Spinal cord (tissue), 10 donors: Measurements from ENCODE around the gene FSD1. TPM values are rescaled to one million over a fixed set of nuclear protein-coding genes. Genes with fewer than 3 reads are reported as not detected.
"Not testable (repeated sequence)": the region's sequence is repeated elsewhere in the genome, so short reads cannot be mapped to it uniquely, and the experiment has no call there.

ENCODE experiments used
- DNase-seq, 6 donors: peaks; one replicate each; pipeline versions ENCODE4 v3.0.0 to v3.0.0-alpha.2; 2013 to 2015; ENCODE audit warnings: low spot score in 6 of 6, low read depth in 4 of 6
- H3K27ac ChIP-seq: one replicate; pipeline ENCODE4 v1.5.1; 2013; ENCODE audit warnings: low read depth, low read length, control low read depth
- H3K27me3 ChIP-seq: one replicate; pipeline ENCODE4 v1.6.1; 2013; ENCODE audit warnings: low read length; ENCODE audit not compliant: control insufficient read depth, insufficient read depth
- H3K36me3 ChIP-seq: one replicate; pipeline ENCODE4 v1.6.1; 2013; ENCODE audit warnings: low read length; ENCODE audit not compliant: control insufficient read depth, insufficient read depth
- H3K4me1 ChIP-seq: one replicate; pipeline ENCODE4 v1.6.1; 2013; ENCODE audit warnings: low read length; ENCODE audit not compliant: control insufficient read depth, insufficient read depth
- H3K4me3 ChIP-seq: one replicate; pipeline ENCODE4 v1.5.1; 2013; ENCODE audit warnings: low read depth, low read length, control low read depth
- H3K9me3 ChIP-seq: one replicate; pipeline ENCODE4 v1.6.1; 2013; ENCODE audit warnings: low read length; ENCODE audit not compliant: control insufficient read depth, insufficient read depth
- WGBS: methylation state at CpG from one replicate; pipeline ENCODE4 v1.1.5; 2013; ENCODE audit warnings: missing lambda C conversion rate; ENCODE audit not compliant: insufficient coverage; 5-methylcytosine and 5-hydroxymethylcytosine counted together
- polyA plus RNA-seq, 2 donors: library from polyadenylated mRNA; unstranded; fragments of 120-200 nt; gene quantifications; one replicate each; pipeline ENCODE4 v1.2.1, GENCODE V29; 2013; ENCODE audit not compliant: insufficient read length in 2 of 2
- total RNA-seq, 2 donors: library from RNA; depleted of rRNA in 1 of 2; stranded (reverse); fragments of 120-200 nt in 1 of 2; fragments of >200 nt in 1 of 2; gene quantifications; one replicate each; pipeline versions ENCODE4 v1.2.3 to v1.2.4, GENCODE V29; 2013 to 2014
- donor health status: healthy.

FSD1 gene
- total and polyA plus RNA-seq, 4 donors = 15.9 to 118 (median 70.8) TPM

DNA sequence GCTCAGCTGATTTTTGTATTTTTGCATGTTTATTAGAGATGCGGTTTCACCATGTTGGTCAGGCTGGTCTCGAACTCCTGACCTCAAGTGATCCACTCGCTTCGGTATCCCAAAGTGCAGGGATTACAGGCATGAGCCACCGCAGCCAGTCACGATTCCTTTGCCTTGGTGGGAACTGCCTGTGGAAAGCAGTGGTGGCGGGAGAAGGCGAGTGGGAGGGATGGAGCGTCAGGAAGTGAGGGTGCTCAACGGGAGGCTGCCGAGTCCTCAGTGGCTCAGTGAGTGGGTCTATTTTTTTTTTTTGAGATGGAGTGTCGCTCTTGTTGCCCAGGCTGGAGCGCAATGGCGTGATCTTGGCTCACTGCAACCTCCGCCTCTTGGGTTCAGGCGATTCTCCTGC lies 44.8 kb downstream of the FSD1 start:
- not testable (repeated sequence) for H3K27ac ChIP-seq, H3K9me3 ChIP-seq, DNase-seq, H3K27me3 ChIP-seq, H3K4me3 ChIP-seq
- Histone ChIP-seq H3K36me3 (peaks cover 64% of the 10 kb centered on the region), H3K4me1 (peaks cover 11% of the 10 kb centered on the region)
- WGBS = 96% methylated on average over 11 of the region's 16 CpGs

DNA sequence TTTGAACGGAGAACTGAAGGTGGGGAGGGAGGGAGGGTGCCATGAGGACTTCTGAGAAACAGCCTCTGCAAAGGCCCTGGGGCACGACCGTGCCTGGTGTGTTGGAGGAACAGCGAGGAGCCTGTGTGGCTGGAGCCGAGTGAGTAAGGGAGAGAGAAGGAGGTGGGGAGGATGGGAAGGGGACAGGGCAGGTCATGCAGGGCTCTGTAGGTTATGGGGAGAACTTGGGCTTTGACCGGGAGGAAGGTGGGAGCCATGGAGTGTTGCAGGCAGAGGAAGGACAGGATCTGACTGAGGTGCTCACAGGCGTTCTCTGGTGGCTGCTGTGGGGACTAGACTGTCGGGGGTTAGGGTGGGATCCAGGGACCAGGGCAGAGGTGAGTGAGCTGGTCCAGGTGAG lies 45.7 kb downstream of the FSD1 start:
- Histone ChIP-seq H3K27ac (no peak overlapping the region), H3K4me3 (no peak overlapping the region), H3K36me3 (peaks cover 73% of the 10 kb centered on the region), H3K4me1 (peaks cover 6% of the 10 kb centered on the region), H3K27me3 (no peaks in the 10 kb centered on the region), H3K9me3 (no peaks in the 10 kb centered on the region)
- DNase-seq = no peak
- WGBS = 91% methylated on average over 8 of the region's 8 CpGs

DNA sequence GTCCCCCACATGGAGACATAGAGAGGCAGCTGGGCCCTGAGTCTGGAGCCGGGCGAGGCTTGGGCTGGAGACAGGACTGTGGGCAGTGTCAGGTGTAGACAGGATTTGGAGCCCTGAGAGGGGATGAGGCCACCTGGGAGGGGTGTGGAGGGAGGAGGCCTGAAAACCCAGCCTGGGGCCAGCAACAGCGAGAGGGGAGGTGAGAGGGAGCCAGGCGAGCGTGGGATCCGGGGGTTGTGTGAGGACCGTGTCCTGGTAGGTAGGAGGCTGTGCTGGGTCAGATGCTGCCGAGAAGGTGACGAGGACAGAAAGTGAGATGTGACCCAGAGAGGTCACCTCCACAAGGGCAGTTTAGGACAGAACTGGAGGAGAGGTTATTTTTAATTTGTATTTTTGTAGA lies 46.3 kb downstream of the FSD1 start:
- H3K36me3 ChIP-seq = peaks cover 72% of the 10 kb centered on the region
- no peak overlapping the region for H3K27ac ChIP-seq
- WGBS = 95% methylated on average over 9 of the region's 9 CpGs

DNA sequence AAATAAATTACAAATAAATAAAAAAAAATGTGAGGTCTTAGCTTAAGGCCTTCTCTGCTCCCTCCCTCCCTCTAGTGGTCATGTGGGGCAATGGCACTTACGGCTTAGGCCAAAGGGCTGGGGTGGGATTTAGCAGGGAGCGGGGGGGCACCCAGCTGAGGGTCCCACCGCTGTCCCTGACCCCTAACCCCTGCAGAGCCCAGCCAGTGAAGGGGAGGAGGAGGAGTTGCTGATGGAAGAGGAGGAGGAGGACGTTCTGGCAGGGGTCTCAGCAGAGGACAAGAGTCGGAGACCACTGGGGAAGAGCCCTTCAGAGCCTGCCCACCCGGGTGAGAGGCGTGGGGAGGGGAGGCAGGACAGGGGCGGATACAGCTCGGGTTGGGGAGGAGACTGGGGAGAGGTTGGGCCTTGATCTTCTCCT lies 48.3 kb downstream of the FSD1 start:
- Histone ChIP-seq H3K27ac (no peak overlapping the region), H3K4me1 (no peaks in the 10 kb centered on the region), H3K36me3 (peaks cover 78% of the 10 kb centered on the region), H3K4me3 (no peak overlapping the region), H3K9me3 (no peaks in the 10 kb centered on the region), H3K27me3 (no peaks in the 10 kb centered on the region)
- peak in 2 of 6 donors; percentile 76 to 77 for DNase-seq
- WGBS = 26% methylated on average over 7 of the region's 9 CpGs

More for the DNA sequence above, 46.3 kb downstream of the FSD1 start:
- Histone ChIP-seq H3K4me1 (peaks cover under 1% of the 10 kb centered on the region), H3K4me3 (no peak overlapping the region), H3K27me3 (no peaks in the 10 kb centered on the region), H3K9me3 (no peaks in the 10 kb centered on the region)
- no peak for DNase-seq

DNA sequence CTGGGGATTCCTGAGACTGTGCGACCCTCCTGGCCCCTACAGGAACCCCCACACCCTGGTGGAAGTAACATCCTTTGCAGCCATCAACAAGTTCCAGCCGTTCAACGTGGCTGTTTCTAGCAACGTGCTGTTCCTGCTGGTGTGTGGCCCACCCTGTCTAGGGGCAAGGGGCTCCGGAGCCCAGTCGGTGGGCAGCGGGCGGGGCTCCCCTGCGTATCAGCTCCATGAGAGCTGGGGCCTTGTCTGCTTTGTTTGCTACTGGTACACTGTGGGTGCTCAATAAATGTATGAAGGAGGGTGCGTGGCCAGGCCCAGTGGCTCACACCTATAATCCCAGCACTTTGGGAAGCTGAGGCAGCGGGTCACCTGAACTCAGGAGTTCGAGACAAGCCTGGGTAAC lies 49.9 kb downstream of the FSD1 start:
- no peak for DNase-seq
- 93% methylated on average over 11 of the region's 12 CpGs for WGBS
- Histone ChIP-seq H3K4me3 (no peak overlapping the region), H3K27ac (no peak overlapping the region), H3K27me3 (no peaks in the 10 kb centered on the region), H3K36me3 (peaks cover 84% of the 10 kb centered on the region), H3K9me3 (no peaks in the 10 kb centered on the region), H3K4me1 (no peaks in the 10 kb centered on the region)

DNA sequence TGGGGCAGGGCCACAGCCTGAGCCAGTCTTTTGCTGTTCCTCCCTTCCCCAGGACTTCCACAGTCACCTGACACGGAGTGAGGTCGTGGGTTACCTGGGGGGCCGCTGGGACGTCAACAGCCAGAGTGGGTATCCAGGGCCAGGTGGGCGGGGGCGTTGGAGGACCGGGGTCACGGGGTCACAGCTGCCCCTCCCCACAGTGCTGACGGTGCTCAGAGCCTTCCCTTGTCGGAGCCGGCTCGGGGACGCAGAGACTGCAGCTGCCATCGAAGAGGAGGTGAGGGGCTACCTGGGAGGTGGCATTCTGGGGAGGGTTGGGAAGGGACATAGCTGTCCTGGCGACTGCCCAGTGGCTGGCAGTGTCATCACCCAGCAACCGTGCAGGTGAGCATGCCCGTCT lies 50.5 kb downstream of the FSD1 start:
- Histone ChIP-seq H3K4me1 (no peaks in the 10 kb centered on the region), H3K4me3 (no peak overlapping the region), H3K9me3 (no peaks in the 10 kb centered on the region), H3K36me3 (peaks cover 84% of the 10 kb centered on the region), H3K27me3 (no peaks in the 10 kb centered on the region), H3K27ac (no peak overlapping the region)
- 85% methylated on average over 12 of the region's 17 CpGs for WGBS
- DNase-seq = no peak

DNA sequence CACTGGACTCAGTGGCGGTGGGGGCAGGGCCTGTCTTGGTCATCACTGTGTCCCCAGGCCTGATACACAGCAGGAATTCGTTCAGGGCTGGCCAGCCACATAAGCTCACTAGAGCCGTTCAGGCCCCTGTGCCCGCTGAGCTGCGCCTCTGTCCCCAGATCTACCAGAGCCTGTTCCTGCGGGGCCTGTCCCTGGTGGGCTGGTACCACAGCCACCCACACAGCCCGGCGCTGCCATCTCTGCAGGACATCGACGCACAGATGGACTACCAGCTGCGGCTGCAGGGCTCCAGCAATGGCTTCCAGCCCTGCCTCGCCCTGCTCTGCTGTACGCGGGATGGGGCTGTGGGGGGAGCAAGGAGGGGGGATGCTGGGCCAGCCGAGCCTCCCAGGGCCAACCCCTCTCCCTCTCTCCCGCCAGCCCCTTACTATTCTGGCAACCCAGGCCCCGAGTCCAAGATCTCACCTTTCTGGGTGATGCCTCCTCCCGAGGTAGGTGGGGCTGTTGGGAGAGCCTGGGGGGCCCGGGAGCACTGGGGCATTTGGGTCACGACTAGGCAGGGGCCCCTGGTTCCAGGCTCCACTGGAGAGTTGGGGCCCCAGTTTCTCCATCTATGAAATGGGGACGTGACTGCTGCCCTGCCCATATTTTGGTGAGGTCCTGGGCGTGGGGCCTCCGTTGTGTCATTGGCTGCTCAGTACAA lies 52.8 kb downstream of the FSD1 start:
- DNase-seq = no peak
- Histone ChIP-seq H3K9me3 (no peaks in the 10 kb centered on the region), H3K36me3 (peaks cover 92% of the 10 kb centered on the region), H3K4me3 (no peak overlapping the region), H3K27ac (no peak overlapping the region), H3K27me3 (no peaks in the 10 kb centered on the region), H3K4me1 (no peaks in the 10 kb centered on the region)
- 66% methylated on average over 17 of the region's 23 CpGs for WGBS

DNA sequence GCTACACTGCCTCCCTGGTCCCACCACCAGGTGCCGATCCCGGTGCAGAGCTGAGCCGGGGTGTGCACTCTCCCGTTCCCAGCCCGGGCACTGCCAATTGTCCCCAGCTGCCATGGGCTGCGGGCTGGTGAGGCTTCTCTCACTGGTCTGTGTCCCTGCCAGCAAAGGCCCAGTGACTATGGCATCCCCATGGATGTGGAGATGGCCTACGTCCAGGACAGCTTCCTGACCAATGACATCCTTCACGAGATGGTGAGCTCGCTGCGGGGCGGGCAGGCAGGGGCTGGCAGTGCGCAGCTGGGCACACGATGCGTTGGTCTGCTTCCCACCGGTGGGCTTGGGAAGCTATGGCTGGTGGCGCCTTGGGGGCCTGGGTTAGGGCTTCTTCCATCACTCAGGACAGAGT lies 53.5 kb downstream of the FSD1 start:
- H3K36me3 ChIP-seq = peaks cover 96% of the 10 kb centered on the region
- DNase-seq = no peak
- no peak overlapping the region for H3K27ac ChIP-seq

DNA sequence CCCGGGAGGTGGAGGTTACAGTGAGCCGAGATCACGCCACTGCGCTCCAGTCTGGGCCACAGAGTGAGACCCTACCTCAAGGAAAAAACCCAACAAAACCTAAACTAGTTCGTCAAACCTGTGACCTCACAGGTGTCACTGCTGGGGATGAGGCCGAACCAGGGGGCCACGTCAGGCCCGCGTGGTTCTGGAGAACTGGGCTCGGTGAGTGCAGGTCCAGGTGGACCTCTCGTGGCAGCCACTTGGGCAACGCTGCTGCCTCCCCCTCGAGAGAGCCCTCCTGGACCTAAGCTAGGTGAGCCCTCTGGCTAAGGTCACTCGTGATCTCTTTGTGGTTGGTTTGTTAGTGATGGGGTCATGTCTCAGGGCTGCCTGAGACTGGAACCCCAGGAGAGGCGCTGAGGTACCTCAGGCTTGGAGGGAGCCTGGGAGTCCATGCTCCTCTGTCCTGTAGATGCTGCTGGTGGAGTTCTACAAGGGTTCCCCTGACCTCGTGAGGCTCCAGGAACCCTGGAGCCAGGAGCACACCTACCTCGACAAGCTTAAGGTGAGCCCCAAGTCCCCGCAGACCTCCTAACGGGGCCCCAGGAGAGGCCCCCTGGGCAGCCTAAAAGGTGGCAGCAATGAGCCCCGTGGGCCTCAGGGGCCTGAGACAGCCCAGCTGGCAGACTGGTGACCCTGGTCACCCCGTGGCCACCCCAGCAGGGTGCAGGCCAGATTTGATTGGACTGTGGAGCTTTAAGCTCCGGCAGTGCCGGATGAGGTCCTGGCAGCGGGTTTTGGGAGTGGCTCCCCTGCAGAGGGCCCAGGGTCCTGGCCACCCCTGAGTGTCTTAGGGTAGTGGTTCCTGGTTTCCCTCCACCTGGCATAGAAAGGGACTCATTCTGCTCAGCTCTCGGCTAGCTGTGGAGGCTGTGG lies 54.6 kb downstream of the FSD1 start:
- Histone ChIP-seq H3K4me3 (no peak overlapping the region), H3K27me3 (no peaks in the 10 kb centered on the region), H3K27ac (no peak overlapping the region), H3K4me1 (no peaks in the 10 kb centered on the region), H3K9me3 (no peaks in the 10 kb centered on the region), H3K36me3 (peaks cover 96% of the 10 kb centered on the region)
- WGBS = 89% methylated on average over 25 of the region's 25 CpGs
- no peak for DNase-seq

More for the DNA sequence above, 53.5 kb downstream of the FSD1 start:
- WGBS = 79% methylated on average over 16 of the region's 16 CpGs
- H3K4me3 ChIP-seq = no peak overlapping the region
- H3K9me3 ChIP-seq = no peaks in the 10 kb centered on the region
- no peaks in the 10 kb centered on the region for H3K27me3 ChIP-seq
- H3K4me1 ChIP-seq = no peaks in the 10 kb centered on the region
